ENCODE results near the gene SPO11. TPM values are rescaled to one million over a fixed set of nuclear protein-coding genes. Genes with fewer than 3 reads are reported as not detected.

SPO11 gene
- total and polyA plus RNA-seq, 2 of the 4 experiments (the other 2 are of a cell fraction): not detected

DNA sequence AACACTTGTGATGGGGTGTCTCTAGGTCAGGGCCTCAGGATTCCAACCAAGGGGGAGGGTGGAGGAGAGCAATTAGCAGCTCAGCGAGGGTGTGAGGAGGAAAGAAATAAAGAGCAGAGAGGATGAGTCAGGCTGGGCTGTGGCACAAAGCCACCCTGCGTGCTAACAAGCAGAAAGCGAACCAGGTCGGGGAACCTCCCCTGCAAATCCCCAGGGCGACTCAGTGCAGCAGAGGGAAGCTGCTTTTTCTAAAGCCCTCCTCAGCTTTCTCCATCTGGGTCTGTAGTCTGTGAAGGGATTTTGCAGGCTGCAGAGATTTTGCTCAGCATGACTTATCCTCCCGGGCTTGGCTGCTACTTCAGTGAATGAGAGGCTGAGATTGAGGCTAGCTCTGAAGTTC is 6.6 kb upstream of the SPO11 start:
- H3K4ac ChIP-seq (ENCODE audit: low read depth, low read length): no peak overlapping the region
- H4K8ac ChIP-seq (ENCODE audit: low read depth in 2 of 2, low read length in 2 of 2): no peak overlapping the region
- dilution Hi-C loops (cut with HindIII; ENCODE audit: low sequenced_read_pairs, unreplicated experiment): no loop called here
- H3K56ac ChIP-seq (ENCODE audit: extremely low read depth, insufficient read depth, low read length): no peak overlapping the region
- H3K9me3 ChIP-seq (ENCODE audit: control insufficient read depth, insufficient read depth, low read length): no peaks in the 10 kb centered on the region
- H3K27me3 ChIP-seq (ENCODE audit: control insufficient read depth, insufficient read depth, low read length): peaks cover 4% of the 10 kb centered on the region; the same call in 1 of the 2 replicates
- WGBS, 2 experiments (ENCODE audit: extremely low coverage in 2 of 2, insufficient read length in 1 of 2): no CpG with 5 or more reads among the region's 6 CpGs
- BruUV-seq (replicated peaks): no TSS peak
- no peak for TF ChIP-seq BHLHE40 (IDR thresholded peaks at IDR 0.05; ENCODE audit: low read depth, low read length)
- TF ChIP-seq, protein P1, sequence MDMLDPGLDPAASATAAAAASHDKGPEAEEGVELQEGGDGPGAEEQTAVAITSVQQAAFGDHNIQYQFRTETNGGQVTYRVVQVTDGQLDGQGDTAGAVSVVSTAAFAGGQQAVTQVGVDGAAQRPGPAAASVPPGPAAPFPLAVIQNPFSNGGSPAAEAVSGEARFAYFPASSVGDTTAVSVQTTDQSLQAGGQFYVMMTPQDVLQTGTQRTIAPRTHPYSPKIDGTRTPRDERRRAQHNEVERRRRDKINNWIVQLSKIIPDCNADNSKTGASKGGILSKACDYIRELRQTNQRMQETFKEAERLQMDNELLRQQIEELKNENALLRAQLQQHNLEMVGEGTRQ (IDR thresholded peaks at IDR 0.05; ENCODE audit: low read depth, low read length): no peak
- TF ChIP-seq RAD21 (IDR thresholded peaks at IDR 0.05; ENCODE audit: low read length): no peak
- no peak overlapping the region for H2AFZ ChIP-seq (replicated peaks; ENCODE audit: low read length, poor library complexity)
- H3K9ac ChIP-seq (ENCODE audit: low read depth, low read length): no peak overlapping the region
- H2BK20ac ChIP-seq (ENCODE audit: low read depth, low read length): no peak overlapping the region
- intact Hi-C loops (cut with micrococcal nuclease): no loop called here
- H2AK9ac ChIP-seq (replicated peaks; ENCODE audit: low read depth, low read length, poor library complexity): no peak overlapping the region
- H3K4me1 ChIP-seq (ENCODE audit: control insufficient read depth, insufficient read depth, low read length): no peaks in the 10 kb centered on the region
- no peak overlapping the region for H2BK15ac ChIP-seq (ENCODE audit: low read depth, low read length)
- H2AK5ac ChIP-seq (ENCODE audit: low read depth, low read length): no peak overlapping the region
- H3K36me3 ChIP-seq (ENCODE audit: control insufficient read depth, insufficient read depth, low read length): no peaks in the 10 kb centered on the region
- H3K14ac ChIP-seq (replicated peaks; ENCODE audit: low read depth, low read length): no peak overlapping the region
- ATAC-seq (ENCODE audit: low read depth) (no peak), DNase-seq (no peak)
- no peak overlapping the region for H2BK120ac ChIP-seq (ENCODE audit: low read depth, low read length)
- CTCF ChIA-PET: no interaction called here
- no peak overlapping the region for H3K23ac ChIP-seq (ENCODE audit: low read depth, low read length)
- H4K20me1 ChIP-seq (ENCODE audit: insufficient read depth, low read length): no peaks in the 10 kb centered on the region
- H3K4me2 ChIP-seq (ENCODE audit: low read depth, low read length): no peak overlapping the region
- POLR2A ChIA-PET (ENCODE audit: unreplicated experiment): no interaction called here
- H4K91ac ChIP-seq (ENCODE audit: insufficient read depth, low read depth, low read length): no peak overlapping the region
- no peak overlapping the region for H3K27ac ChIP-seq (ENCODE audit: insufficient read depth, low read length)
- no peaks in the 10 kb centered on the region for H3K79me1 ChIP-seq (ENCODE audit: low read depth in 1 of 2, low read length in 2 of 2)
- no peak overlapping the region for H3K4me3 ChIP-seq (ENCODE audit: insufficient read depth, low read depth, low read length)
- H3K18ac ChIP-seq (ENCODE audit: low read depth, low read length): no peak overlapping the region
- H3K9me1 ChIP-seq (ENCODE audit: insufficient read depth, low read length): no peaks in the 10 kb centered on the region
- H4K5ac ChIP-seq (ENCODE audit: low read depth, low read length): no peak overlapping the region
- in situ Hi-C loops (cut with MboI; ENCODE audit: low sequenced_read_pairs): no loop called here
- no peak overlapping the region for H2BK5ac ChIP-seq (ENCODE audit: low read depth, low read length, poor library complexity, severe bottlenecking)

All from IMR-90 (cell line).